HCT116 (cell line): ENCODE results near the gene ATP8B4.

Source experiments
- CTCF ChIP-seq, 3 experiments: fragments of 200-600 bp in 1 of 3; sonication (generic) in 1 of 3; IDR thresholded peaks in 2 of 3; conservative IDR thresholded peaks in 1 of 3; 2 replicates each; pipeline ENCODE4 v1.5.1; 2012 to 2017; ENCODE audit warnings: low read depth in 2 of 3, low read length in 2 of 3, antibody characterized with exemption in 1 of 3, borderline replicate concordance in 1 of 3, control low read depth in 1 of 3, mild to moderate bottlenecking in 1 of 3, mixed read lengths in 1 of 3, mixed run types in 1 of 3, moderate library complexity in 1 of 3; ENCODE audit not compliant: insufficient read depth in 1 of 3
- JUND ChIP-seq: IDR thresholded peaks from 2 replicates; pipeline ENCODE4 v1.6.1; 2012
- MAX ChIP-seq: IDR thresholded peaks from 2 replicates; pipeline ENCODE4 v1.6.1; 2012
- POLR2A ChIP-seq: IDR thresholded peaks from 2 replicates; pipeline ENCODE4 v1.7.0; 2011; ENCODE audit warnings: borderline replicate concordance; ENCODE audit not compliant: insufficient read depth, insufficient read length; ENCODE audit errors: extremely low read depth
- SRF ChIP-seq: IDR thresholded peaks from 2 replicates; pipeline ENCODE4 v1.6.1; 2012; ENCODE audit warnings: low read depth

- TF ChIP-seq CTCF (IDR thresholded peaks at IDR 0.05 in 2 of 3, conservative IDR thresholded peaks at IDR 0.05 in 1 of 3; ENCODE audit: borderline replicate concordance in 1 of 3, insufficient read depth in 1 of 3, low read depth in 2 of 3, low read length in 2 of 3) (no peak), JUND (no peak), POLR2A (no peak), SRF (no peak), MAX (no peak)
Observed at GRCh38 chr15:49982584-49982983, 136.4 kb downstream of the ATP8B4 start.
